HG02938 (cell line): ENCODE data around the gene SFTPA1.
A peak's percentile ranks its signal among the peaks of the same experiment; 100 is the strongest.
"Not testable (repeated sequence)": the region's sequence is repeated elsewhere in the genome, so short reads cannot be mapped to it uniquely, and the experiment has no call there.

Experiments used
- ATAC-seq: cut with Tn5 transposase; IDR thresholded peaks from one replicate; pipeline ENCODE4 v1.9.1; 2021; ENCODE audit warnings: mild to moderate bottlenecking, moderate library complexity; ENCODE audit not compliant: unreplicated experiment

SFTPA1 gene

GRCh38 chr10:79610601-79611191 is at the start of gene SFTPA1:
TSS of gene SFTPA1 (plus strand) at chr10:79610939. CDS start at chr10:79611826, 887 bp downstream.
- ATAC-seq, result no peak

GRCh38 chr10:79561257-79561656 is 49.5 kb upstream of the SFTPA1 start:
- ATAC-seq, result no peak

GRCh38 chr10:79562135-79562756 is 48.5 kb upstream of the SFTPA1 start:
- peak; percentile 82 for ATAC-seq

- no peak for ATAC-seq
These were observed 47.3 kb upstream of the SFTPA1 start for GRCh38 chr10:79563426-79563825.

- not testable (repeated sequence) for ATAC-seq
These were observed 40.1 kb upstream of the SFTPA1 start for GRCh38 chr10:79570624-79571023.

- ATAC-seq, result no peak
These were observed 31.4 kb upstream of the SFTPA1 start for GRCh38 chr10:79579361-79579760.

- ATAC-seq, result no peak
These were observed 29.7 kb upstream of the SFTPA1 start for GRCh38 chr10:79581044-79581443.

- ATAC-seq, result no peak
These were observed 28.6 kb upstream of the SFTPA1 start for GRCh38 chr10:79582096-79582495.

- not testable (repeated sequence) for ATAC-seq
These were observed 27.8 kb upstream of the SFTPA1 start for GRCh38 chr10:79582954-79583353.

GRCh38 chr10:79583488-79584024 is 27.2 kb upstream of the SFTPA1 start:
- no peak for ATAC-seq

- ATAC-seq, result no peak
These were observed 24.7 kb upstream of the SFTPA1 start for GRCh38 chr10:79585870-79586527.

GRCh38 chr10:79586933-79587332 is 23.8 kb upstream of the SFTPA1 start:
- no peak for ATAC-seq

- no peak for ATAC-seq
These were observed 21.9 kb upstream of the SFTPA1 start for GRCh38 chr10:79588800-79589199.

- no peak for ATAC-seq
These were observed 17.4 kb upstream of the SFTPA1 start for GRCh38 chr10:79593377-79593776.

- not testable (repeated sequence) for ATAC-seq
These were observed 16.2 kb upstream of the SFTPA1 start for GRCh38 chr10:79594565-79594964.

- ATAC-seq, result no peak
These were observed 15.2 kb upstream of the SFTPA1 start for GRCh38 chr10:79595510-79595909.

GRCh38 chr10:79599644-79600043 is 11.1 kb upstream of the SFTPA1 start:
- not testable (repeated sequence) for ATAC-seq

GRCh38 chr10:79601939-79602338 is 8.8 kb upstream of the SFTPA1 start:
- ATAC-seq, result no peak

GRCh38 chr10:79602953-79603352 is 7.8 kb upstream of the SFTPA1 start:
- no peak for ATAC-seq

GRCh38 chr10:79604294-79604693 is 6.4 kb upstream of the SFTPA1 start:
- no peak for ATAC-seq

- no peak for ATAC-seq
These were observed 5.4 kb upstream of the SFTPA1 start for GRCh38 chr10:79605308-79605707.
